GM21529 (cell line): ENCODE measurements around the gene KLF15.

Experiments used
- ATAC-seq: cut with Tn5 transposase; IDR thresholded peaks from one replicate; pipeline ENCODE4 v1.9.1; 2021; ENCODE audit not compliant: unreplicated experiment

Gene KLF15

DNA sequence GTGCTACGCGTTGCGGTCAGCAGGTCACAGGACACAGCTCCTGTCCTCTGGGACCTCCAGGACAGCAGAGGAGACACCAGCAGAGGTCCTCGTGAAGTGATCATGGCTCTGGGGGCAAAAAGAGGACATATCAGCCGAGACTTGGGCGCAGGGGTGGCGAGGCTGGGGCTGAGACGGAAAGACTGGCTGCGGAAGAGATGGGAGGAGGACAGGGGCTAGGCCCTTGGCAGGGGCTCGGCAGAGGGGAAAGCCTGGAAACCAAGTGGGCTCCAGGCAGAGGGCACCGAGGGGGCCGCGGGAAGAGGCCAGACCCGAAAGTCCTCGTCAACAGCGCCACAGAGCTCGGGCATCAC lies 32.6 kb upstream of the KLF15 start:
- ATAC-seq = no peak

GRCh38 chr3:126389112-126389793 lies 32.0 kb upstream of the KLF15 start:
- peak; percentile 67 for ATAC-seq

DNA sequence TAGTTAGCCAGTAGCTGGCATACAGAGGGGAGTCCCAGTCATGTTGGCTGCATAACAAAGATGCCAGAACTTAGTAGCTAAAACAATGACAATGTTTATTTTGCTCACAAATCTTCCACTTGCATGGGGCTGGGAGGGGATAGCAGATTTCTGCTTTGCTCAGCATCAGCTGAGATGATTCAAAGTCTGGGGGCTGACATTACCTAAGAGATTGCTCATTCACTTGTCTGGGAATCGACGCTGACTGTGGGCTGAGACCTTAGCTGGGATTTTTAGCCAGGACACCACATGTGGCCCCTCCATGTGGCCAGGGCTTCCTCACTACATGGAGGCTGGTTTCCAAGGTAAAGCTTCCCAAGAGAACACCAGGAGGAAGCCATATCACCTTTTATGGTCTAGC lies 24.8 kb upstream of the KLF15 start:
- ATAC-seq = no peak

GRCh38 chr3:126380011-126380768 lies 23.0 kb upstream of the KLF15 start:
- no peak for ATAC-seq

GRCh38 chr3:126378341-126378751 lies 21.1 kb upstream of the KLF15 start:
- no peak for ATAC-seq

- ATAC-seq = no peak
Measured at GRCh38 chr3:126377211-126377610, 20.0 kb upstream of the KLF15 start.

GRCh38 chr3:126376444-126376843 lies 19.2 kb upstream of the KLF15 start:
- ATAC-seq = no peak

DNA sequence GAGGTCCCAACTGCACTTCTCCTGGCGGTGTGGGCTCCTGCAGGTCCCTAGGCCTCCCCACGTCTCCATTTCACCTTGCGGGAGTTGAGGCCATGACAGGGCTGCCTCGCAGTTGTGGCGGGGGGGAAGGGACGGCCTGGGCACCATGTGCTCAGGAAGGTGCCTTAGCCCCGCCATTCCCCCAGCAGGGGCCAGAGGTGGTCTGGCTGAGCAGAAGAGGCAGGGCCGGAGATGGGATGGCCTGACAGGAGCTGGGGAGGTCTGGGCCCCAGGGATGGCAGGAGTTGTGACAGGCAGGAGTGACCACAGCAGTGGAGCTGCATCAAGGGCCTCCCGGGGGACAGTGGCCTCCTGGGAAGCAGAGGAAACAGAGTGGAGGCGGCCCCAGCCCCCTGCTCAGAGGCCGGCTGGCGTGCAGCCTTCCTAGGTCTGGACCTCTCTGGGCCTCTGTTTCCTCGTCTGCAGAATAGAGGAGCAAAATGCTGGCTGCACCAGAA lies 18.7 kb upstream of the KLF15 start:
- ATAC-seq = no peak

- no peak for ATAC-seq
Measured at GRCh38 chr3:126373682-126374601, 16.7 kb upstream of the KLF15 start.

GRCh38 chr3:126373146-126373613 lies 16.0 kb upstream of the KLF15 start:
- ATAC-seq = no peak

DNA sequence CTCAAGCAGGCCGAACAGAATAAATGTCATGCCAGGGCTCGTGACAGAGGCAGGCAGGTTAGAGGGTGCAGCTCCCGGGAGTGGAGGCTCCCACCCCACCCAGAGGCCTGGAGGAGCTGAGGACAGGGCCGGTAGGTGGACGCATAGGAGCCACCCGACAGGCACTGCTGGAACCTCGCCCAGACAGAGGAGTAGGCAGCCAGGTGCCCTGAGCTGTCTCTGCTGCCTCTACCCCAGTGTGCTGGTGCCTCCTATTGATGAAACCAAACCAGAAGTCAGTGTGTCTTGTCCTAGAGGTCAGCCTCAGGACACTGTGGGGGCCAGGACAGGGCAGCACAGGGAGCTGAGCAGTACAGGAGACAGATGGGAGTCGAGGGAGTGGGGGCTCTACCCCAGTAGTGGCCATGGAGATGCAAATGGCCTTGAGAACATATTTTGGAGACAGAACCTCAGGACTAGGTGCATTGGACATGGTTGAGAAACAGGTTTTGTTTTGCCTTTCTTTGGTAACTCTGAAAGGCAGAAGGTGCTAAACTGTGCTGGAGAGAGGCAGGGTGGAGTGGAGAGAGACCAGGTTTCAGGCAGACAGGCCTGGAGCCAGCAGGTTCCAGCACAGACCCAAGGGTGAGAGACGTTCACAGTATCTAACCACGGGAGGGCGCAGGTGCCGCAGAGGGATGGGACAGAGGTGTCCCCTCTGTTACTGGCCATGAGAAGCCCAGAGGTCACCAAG lies 15.4 kb upstream of the KLF15 start:
- ATAC-seq = no peak

DNA sequence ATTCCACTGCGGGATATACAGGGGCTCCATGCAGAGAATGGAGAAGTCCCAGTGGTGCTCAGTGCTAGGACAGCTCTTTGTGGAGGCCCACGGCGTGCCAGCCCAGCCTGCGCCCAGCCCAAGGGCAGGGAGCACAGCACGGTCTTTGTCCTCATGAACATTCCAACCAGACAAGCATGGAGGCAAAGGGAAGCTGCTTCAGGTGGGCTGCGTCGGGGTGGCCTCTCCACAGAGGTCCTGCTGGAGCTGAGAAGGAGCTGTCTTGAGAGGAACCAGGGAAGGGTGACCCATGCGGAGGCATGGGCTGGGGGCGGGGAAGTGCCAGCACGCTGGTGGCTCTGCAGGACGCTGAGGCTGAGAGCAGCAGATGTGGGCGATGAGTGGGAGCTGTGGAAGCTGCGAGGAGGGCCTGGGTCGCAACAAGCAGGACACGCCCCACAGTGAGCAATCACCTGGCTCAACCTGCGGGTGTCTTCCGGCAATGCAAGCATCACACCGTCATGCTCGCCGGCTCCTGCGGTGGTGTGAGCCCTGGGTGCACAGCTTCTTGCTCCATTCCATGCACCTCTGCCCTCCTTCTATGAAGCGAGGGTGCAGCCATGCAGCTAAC lies 14.0 kb upstream of the KLF15 start:
- no peak for ATAC-seq

- no peak for ATAC-seq
Measured at GRCh38 chr3:126370606-126371005, 13.4 kb upstream of the KLF15 start.

DNA sequence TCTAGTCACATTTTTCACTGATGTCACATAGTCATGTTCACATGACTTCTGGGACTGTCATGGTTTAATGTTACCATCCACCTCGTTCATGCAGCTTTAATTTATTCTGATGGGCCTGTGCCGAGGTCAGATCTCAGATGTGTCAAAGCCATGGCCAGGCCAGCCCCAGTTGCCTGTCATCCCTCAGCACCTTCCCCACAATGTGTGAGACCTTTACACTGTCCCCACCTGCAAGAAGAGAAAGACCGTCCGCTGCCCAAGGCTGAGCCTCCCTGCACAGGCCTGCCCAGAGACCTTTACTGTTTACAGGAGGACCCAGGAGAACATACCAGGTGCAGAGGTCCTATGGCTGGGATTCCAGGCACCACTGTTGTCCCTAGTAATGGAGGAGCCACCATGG lies 12.8 kb upstream of the KLF15 start:
- no peak for ATAC-seq

GRCh38 chr3:126369490-126369889 lies 12.3 kb upstream of the KLF15 start:
- ATAC-seq = no peak

- no peak for ATAC-seq
Measured at GRCh38 chr3:126367316-126367805, 10.2 kb upstream of the KLF15 start.

DNA sequence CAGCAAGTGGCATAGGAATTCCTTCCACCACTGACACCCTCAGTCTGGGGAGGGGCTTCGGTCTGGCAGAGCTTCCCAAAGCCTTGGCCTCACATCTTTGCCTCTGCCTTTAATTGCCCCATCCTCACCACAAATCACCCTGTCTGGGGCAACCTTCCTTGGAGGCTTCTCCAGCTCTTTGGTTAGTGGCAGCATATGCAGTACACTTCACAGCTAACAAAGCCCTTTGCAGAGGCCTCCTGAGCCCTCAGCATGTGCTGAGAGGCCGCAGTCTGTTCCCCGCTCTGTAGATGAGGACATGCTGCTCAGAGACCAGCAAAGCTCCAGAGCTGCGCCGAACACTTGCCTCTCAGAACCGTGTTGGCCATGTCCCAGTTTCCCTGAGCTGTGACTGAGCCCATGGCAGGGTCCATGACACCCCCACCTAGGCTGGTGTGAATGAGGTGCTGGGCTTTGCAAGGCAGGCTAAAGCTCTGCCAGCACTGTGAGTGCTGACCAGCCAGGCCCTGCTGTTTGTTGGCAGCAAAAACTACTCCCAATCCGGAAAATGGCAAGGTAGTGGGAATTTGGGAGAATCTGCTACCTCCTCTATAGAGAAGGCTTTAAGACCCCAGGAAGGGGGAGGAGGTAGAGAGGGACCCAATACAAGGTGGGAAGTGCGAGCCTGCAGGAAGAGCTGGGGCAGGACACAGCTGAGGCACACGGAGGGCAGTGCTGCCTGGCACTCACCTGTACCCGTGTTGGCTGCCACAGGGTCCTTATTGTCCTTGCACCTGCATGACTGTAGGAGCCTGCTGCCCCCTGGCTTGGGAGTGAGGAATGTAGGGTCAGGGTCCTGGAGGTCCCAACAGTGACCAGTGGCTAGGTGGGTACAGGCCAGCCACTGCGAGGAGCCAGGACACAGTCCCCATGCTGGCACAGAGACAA lies 8.4 kb upstream of the KLF15 start:
- ATAC-seq = no peak

- ATAC-seq = peak; percentile 50
Measured at GRCh38 chr3:126364731-126365301, 7.6 kb upstream of the KLF15 start.
